ENCODE data around the gene C20orf144. TPM values are rescaled to one million over a fixed set of nuclear protein-coding genes. Genes with fewer than 3 reads are reported as not detected.

Gene C20orf144
- total and polyA plus RNA-seq, 9 of the 15 experiments (the other 6 are each of a cell fraction or from before 2014, with no cell fraction given) = 0.04 to 0.23 (median 0.11) TPM; not detected in 2

GRCh38 chr20:33688938-33689424 is 26.9 kb downstream of the C20orf144 start (continued):
- TF ChIP-seq, protein P1, sequence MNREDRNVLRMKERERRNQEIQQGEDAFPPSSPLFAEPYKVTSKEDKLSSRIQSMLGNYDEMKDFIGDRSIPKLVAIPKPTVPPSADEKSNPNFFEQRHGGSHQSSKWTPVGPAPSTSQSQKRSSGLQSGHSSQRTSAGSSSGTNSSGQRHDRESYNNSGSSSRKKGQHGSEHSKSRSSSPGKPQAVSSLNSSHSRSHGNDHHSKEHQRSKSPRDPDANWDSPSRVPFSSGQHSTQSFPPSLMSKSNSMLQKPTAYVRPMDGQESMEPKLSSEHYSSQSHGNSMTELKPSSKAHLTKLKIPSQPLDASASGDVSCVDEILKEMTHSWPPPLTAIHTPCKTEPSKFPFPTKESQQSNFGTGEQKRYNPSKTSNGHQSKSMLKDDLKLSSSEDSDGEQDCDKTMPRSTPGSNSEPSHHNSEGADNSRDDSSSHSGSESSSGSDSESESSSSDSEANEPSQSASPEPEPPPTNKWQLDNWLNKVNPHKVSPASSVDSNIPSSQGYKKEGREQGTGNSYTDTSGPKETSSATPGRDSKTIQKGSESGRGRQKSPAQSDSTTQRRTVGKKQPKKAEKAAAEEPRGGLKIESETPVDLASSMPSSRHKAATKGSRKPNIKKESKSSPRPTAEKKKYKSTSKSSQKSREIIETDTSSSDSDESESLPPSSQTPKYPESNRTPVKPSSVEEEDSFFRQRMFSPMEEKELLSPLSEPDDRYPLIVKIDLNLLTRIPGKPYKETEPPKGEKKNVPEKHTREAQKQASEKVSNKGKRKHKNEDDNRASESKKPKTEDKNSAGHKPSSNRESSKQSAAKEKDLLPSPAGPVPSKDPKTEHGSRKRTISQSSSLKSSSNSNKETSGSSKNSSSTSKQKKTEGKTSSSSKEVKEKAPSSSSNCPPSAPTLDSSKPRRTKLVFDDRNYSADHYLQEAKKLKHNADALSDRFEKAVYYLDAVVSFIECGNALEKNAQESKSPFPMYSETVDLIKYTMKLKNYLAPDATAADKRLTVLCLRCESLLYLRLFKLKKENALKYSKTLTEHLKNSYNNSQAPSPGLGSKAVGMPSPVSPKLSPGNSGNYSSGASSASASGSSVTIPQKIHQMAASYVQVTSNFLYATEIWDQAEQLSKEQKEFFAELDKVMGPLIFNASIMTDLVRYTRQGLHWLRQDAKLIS (CRISPR knock-in tag; IDR thresholded peaks at IDR 0.05) = no peak
- TF ChIP-seq XRCC3 (IDR thresholded peaks at IDR 0.05) (no peak), SMAD2 (IDR thresholded peaks at IDR 0.05; ENCODE audit: low read depth, low read length) (no peak), GTF2B (IDR thresholded peaks at IDR 0.05; ENCODE audit: extremely low read depth, insufficient read length) (no peak), ZNF24 (IDR thresholded peaks at IDR 0.05) (no peak), ZC3H11A (IDR thresholded peaks at IDR 0.05; ENCODE audit: low read depth, low read length) (no peak), PTRF (tag; IDR thresholded peaks at IDR 0.05) (no peak), ZMIZ1 (IDR thresholded peaks at IDR 0.05; ENCODE audit: low read depth in 2 of 2, low read length in 2 of 2) (peak in 1 of 2 experiments; percentile 78; a peak in 2 of 4 replicates), ZNF121 (CRISPR knock-in tag; conservative IDR thresholded peaks at IDR 0.05) (no peak), SMARCA5 (IDR thresholded peaks at IDR 0.05) (peak; percentile 90; the same call in 1 of the 2 replicates), KLF6 (CRISPR knock-in tag; IDR thresholded peaks at IDR 0.05; ENCODE audit: borderline replicate concordance) (no peak), MCM2 (IDR thresholded peaks at IDR 0.05; ENCODE audit: low read depth) (no peak), COPS2 (conservative IDR thresholded peaks at IDR 0.05) (no peak), TBP (optimal IDR thresholded peaks at IDR 0.05; ENCODE audit: low read depth, low read length) (no peak), RBM14 (IDR thresholded peaks at IDR 0.05; ENCODE audit: borderline replicate concordance, insufficient read depth, low read depth, low read length) (no peak)
- TF ChIP-seq, protein P2, sequence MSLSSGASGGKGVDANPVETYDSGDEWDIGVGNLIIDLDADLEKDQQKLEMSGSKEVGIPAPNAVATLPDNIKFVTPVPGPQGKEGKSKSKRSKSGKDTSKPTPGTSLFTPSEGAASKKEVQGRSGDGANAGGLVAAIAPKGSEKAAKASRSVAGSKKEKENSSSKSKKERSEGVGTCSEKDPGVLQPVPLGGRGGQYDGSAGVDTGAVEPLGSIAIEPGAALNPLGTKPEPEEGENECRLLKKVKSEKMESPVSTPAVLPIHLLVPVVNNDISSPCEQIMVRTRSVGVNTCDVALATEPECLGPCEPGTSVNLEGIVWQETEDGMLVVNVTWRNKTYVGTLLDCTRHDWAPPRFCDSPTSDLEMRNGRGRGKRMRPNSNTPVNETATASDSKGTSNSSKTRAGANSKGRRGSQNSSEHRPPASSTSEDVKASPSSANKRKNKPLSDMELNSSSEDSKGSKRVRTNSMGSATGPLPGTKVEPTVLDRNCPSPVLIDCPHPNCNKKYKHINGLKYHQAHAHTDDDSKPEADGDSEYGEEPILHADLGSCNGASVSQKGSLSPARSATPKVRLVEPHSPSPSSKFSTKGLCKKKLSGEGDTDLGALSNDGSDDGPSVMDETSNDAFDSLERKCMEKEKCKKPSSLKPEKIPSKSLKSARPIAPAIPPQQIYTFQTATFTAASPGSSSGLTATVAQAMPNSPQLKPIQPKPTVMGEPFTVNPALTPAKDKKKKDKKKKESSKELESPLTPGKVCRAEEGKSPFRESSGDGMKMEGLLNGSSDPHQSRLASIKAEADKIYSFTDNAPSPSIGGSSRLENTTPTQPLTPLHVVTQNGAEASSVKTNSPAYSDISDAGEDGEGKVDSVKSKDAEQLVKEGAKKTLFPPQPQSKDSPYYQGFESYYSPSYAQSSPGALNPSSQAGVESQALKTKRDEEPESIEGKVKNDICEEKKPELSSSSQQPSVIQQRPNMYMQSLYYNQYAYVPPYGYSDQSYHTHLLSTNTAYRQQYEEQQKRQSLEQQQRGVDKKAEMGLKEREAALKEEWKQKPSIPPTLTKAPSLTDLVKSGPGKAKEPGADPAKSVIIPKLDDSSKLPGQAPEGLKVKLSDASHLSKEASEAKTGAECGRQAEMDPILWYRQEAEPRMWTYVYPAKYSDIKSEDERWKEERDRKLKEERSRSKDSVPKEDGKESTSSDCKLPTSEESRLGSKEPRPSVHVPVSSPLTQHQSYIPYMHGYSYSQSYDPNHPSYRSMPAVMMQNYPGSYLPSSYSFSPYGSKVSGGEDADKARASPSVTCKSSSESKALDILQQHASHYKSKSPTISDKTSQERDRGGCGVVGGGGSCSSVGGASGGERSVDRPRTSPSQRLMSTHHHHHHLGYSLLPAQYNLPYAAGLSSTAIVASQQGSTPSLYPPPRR (CRISPR knock-in tag; IDR thresholded peaks at IDR 0.05; ENCODE audit: borderline replicate concordance) = no peak

Data from K562 (cell line).